ENCODE data around the gene ACOX2. TPM values are rescaled to one million over a fixed set of nuclear protein-coding genes. Genes with fewer than 3 reads are reported as not detected.

Gene ACOX2
- total and polyA plus RNA-seq, 4 donors = 5.3 to 24.4 (median 11.6) TPM

- Histone ChIP-seq H3K27ac (ENCODE audit: low read depth in 1 of 2, low read length in 1 of 2) (no peak overlapping the region), H3K4me1 (ENCODE audit: control insufficient read depth in 5 of 5, insufficient read depth in 5 of 5, low read length in 5 of 5) (peaks cover 0 to 10% (median 0%) of the 10 kb centered on the region in 5 donors), H3K9me3 (ENCODE audit: control insufficient read depth in 4 of 4, insufficient read depth in 3 of 4, low read length in 3 of 4) (no peaks in the 10 kb centered on the region), H3K9ac (ENCODE audit: insufficient read depth in 1 of 2, low read length in 2 of 2) (no peak overlapping the region), H3K36me3 (ENCODE audit: control insufficient read depth in 4 of 4, insufficient read depth in 4 of 4, low read length in 4 of 4) (peaks cover 0 to 29% (median 22%) of the 10 kb centered on the region in 4 donors), H3K27me3 (ENCODE audit: control insufficient read depth in 3 of 3, insufficient read depth in 3 of 3, low read length in 2 of 3) (no peaks in the 10 kb centered on the region), H3K4me3 (no peak overlapping the region)
- DNase-seq = no peak
- no peak for ATAC-seq (ENCODE audit: insufficient read depth, low FRiP score)
- TF ChIP-seq CTCF (IDR thresholded peaks at IDR 0.05; ENCODE audit: control extremely low read depth, extremely low read depth) = no peak
- 97% methylated on average over 3 of the region's 3 CpGs for WGBS, 2 donors
These were observed 22.6 kb downstream of the ACOX2 start for GRCh38 chr3:58514405-58514804.

GRCh38 chr3:58508437-58508836 lies 28.6 kb downstream of the ACOX2 start:
- no peak for ATAC-seq (ENCODE audit: insufficient read depth, low FRiP score)
- H3K27me3 ChIP-seq (ENCODE audit: control insufficient read depth in 3 of 3, insufficient read depth in 3 of 3, low read length in 2 of 3) = no peaks in the 10 kb centered on the region
- no peak for DNase-seq
- H3K9ac ChIP-seq (ENCODE audit: insufficient read depth in 1 of 2, low read length in 2 of 2) = no peak overlapping the region
- no peaks in the 10 kb centered on the region for H3K4me1 ChIP-seq (ENCODE audit: control insufficient read depth in 5 of 5, insufficient read depth in 5 of 5, low read length in 5 of 5)
- H3K4me3 ChIP-seq = no peak overlapping the region
- H3K27ac ChIP-seq (ENCODE audit: low read depth in 1 of 2, low read length in 1 of 2) = no peak overlapping the region
- peaks cover 2 to 32% (median 20%) of the 10 kb centered on the region in 4 donors for H3K36me3 ChIP-seq (ENCODE audit: control insufficient read depth in 4 of 4, insufficient read depth in 4 of 4, low read length in 4 of 4)
- TF ChIP-seq CTCF (IDR thresholded peaks at IDR 0.05; ENCODE audit: control extremely low read depth, extremely low read depth) = no peak
- H3K9me3 ChIP-seq (ENCODE audit: control insufficient read depth in 4 of 4, insufficient read depth in 3 of 4, low read length in 3 of 4) = no peaks in the 10 kb centered on the region
- 78 to 79% methylated on average over 6 of the region's 6 CpGs for WGBS, 2 donors

- WGBS, 2 donors = 70 to 77% methylated on average over 2 of the region's 2 CpGs
- Histone ChIP-seq H3K4me1 (ENCODE audit: control insufficient read depth in 5 of 5, insufficient read depth in 5 of 5, low read length in 5 of 5) (no peaks in the 10 kb centered on the region), H3K9ac (ENCODE audit: insufficient read depth in 1 of 2, low read length in 2 of 2) (no peak overlapping the region), H3K9me3 (ENCODE audit: control insufficient read depth in 4 of 4, insufficient read depth in 3 of 4, low read length in 3 of 4) (no peaks in the 10 kb centered on the region), H3K36me3 (ENCODE audit: control insufficient read depth in 4 of 4, insufficient read depth in 4 of 4, low read length in 4 of 4) (peaks cover 2 to 29% (median 14%) of the 10 kb centered on the region in 4 donors), H3K27ac (ENCODE audit: low read depth in 1 of 2, low read length in 1 of 2) (no peak overlapping the region), H3K4me3 (no peak overlapping the region), H3K27me3 (ENCODE audit: control insufficient read depth in 3 of 3, insufficient read depth in 3 of 3, low read length in 2 of 3) (no peaks in the 10 kb centered on the region)
- TF ChIP-seq CTCF (IDR thresholded peaks at IDR 0.05; ENCODE audit: control extremely low read depth, extremely low read depth) = no peak
- no peak for ATAC-seq (ENCODE audit: insufficient read depth, low FRiP score)
- DNase-seq = no peak
These were observed 29.5 kb downstream of the ACOX2 start for GRCh38 chr3:58507356-58508078.
